HG02885 (cell line): Measurements from ENCODE around the gene ZBTB7B.
A peak's percentile ranks its signal among the peaks of the same experiment; 100 is the strongest.

Source experiments
- ATAC-seq: cut with Tn5 transposase; IDR thresholded peaks from one replicate; pipeline ENCODE4 v1.9.1; 2021; ENCODE audit warnings: mild to moderate bottlenecking; ENCODE audit not compliant: unreplicated experiment, poor library complexity

ZBTB7B gene

GRCh38 chr1:155034318-155035208 lies 32.0 kb downstream of the ZBTB7B start:
- no peak for ATAC-seq

GRCh38 chr1:155035936-155036335 lies 33.3 kb downstream of the ZBTB7B start:
- ATAC-seq: no peak

GRCh38 chr1:155037043-155037442 lies 34.4 kb downstream of the ZBTB7B start:
- ATAC-seq: no peak

- ATAC-seq: no peak
These were observed 35.3 kb downstream of the ZBTB7B start for GRCh38 chr1:155037851-155038441.

- ATAC-seq: no peak
These were observed 36.2 kb downstream of the ZBTB7B start for GRCh38 chr1:155038602-155039307.

GRCh38 chr1:155039308-155039669 lies 36.7 kb downstream of the ZBTB7B start:
- ATAC-seq: no peak

GRCh38 chr1:155040358-155041093 lies 37.9 kb downstream of the ZBTB7B start:
- no peak for ATAC-seq

- ATAC-seq: no peak
These were observed 40.2 kb downstream of the ZBTB7B start for GRCh38 chr1:155042789-155043188.

- ATAC-seq: no peak
These were observed 40.7 kb downstream of the ZBTB7B start for GRCh38 chr1:155043301-155043702.

- ATAC-seq: no peak
These were observed 41.2 kb downstream of the ZBTB7B start for GRCh38 chr1:155043793-155044192.

- no peak for ATAC-seq
These were observed 41.8 kb downstream of the ZBTB7B start for GRCh38 chr1:155044365-155044764.

- ATAC-seq: no peak
These were observed 42.4 kb downstream of the ZBTB7B start for GRCh38 chr1:155044812-155045657.

GRCh38 chr1:155048449-155049334 lies 46.1 kb downstream of the ZBTB7B start:
- no peak for ATAC-seq

GRCh38 chr1:155049651-155050559 lies 47.3 kb downstream of the ZBTB7B start:
- ATAC-seq: no peak

- peak; percentile 72 for ATAC-seq
These were observed 48.1 kb downstream of the ZBTB7B start, which contains the start of gene ADAM15 for GRCh38 chr1:155050560-155051341. Gene ADAM15, plus strand, starts transcription at chr1:155051316. Its CDS starts 71 bp downstream, at chr1:155051387.

- no peak for ATAC-seq
These were observed 48.8 kb downstream of the ZBTB7B start for GRCh38 chr1:155051342-155051776.
